Skeletal muscle tissue (tissue), 5 donors: ENCODE results near the gene ASNS. TPM values are rescaled to one million over a fixed set of nuclear protein-coding genes. Genes with fewer than 3 reads are reported as not detected.

Experiments used
- H3K27ac ChIP-seq: one replicate; pipeline ENCODE4 v1.7.0; 2013; ENCODE audit warnings: mild to moderate bottlenecking, low read depth, low read length, inconsistent platforms
- H3K27me3 ChIP-seq, 3 donors: one replicate each; pipeline ENCODE4 v1.7.0; 2013; ENCODE audit warnings: low read length in 3 of 3; ENCODE audit not compliant: control insufficient read depth in 3 of 3, insufficient read depth in 3 of 3
- H3K36me3 ChIP-seq, 3 donors: one replicate each; pipeline ENCODE4 v1.7.0; 2013; ENCODE audit warnings: low read length in 3 of 3; ENCODE audit not compliant: control insufficient read depth in 3 of 3, insufficient read depth in 3 of 3
- H3K4me1 ChIP-seq, 3 donors: one replicate each; pipeline ENCODE4 v1.7.0; 2013; ENCODE audit warnings: low read length in 3 of 3, mild to moderate bottlenecking in 3 of 3; ENCODE audit not compliant: control insufficient read depth in 3 of 3, insufficient read depth in 3 of 3
- H3K4me3 ChIP-seq, 3 donors: one replicate each; pipeline ENCODE4 v1.7.0; 2013; ENCODE audit warnings: low read length in 3 of 3
- H3K9ac ChIP-seq, 3 donors: one replicate each; pipeline ENCODE4 v1.7.0; 2013; ENCODE audit warnings: low read length in 3 of 3, mild to moderate bottlenecking in 3 of 3, moderate library complexity in 2 of 3, low read depth in 1 of 3
- H3K9me3 ChIP-seq, 3 donors: one replicate each; pipeline ENCODE4 v1.7.0; 2013; ENCODE audit warnings: low read length in 3 of 3; ENCODE audit not compliant: control insufficient read depth in 3 of 3
- small RNA-seq: library from RNA; depleted of rRNA; stranded (forward); fragments of <200 nt; gene quantifications from one replicate; pipeline ENCODE3, GENCODE V24; 2014
- total RNA-seq: library from RNA; depleted of rRNA; stranded (reverse); fragments of >200 nt; gene quantifications from one replicate; pipeline ENCODE4 v1.2.3, GENCODE V29; 2014
- donor health status: Osteomylitis.

The ASNS gene
- total RNA-seq, 1 donor from 2014 or later, result 3.7 TPM

- H3K4me1 ChIP-seq, result no peaks in the 10 kb centered on the region
- no peaks in the 10 kb centered on the region for H3K36me3 ChIP-seq
- no peaks in the 10 kb centered on the region for H3K9me3 ChIP-seq
- H3K27me3 ChIP-seq, result peaks cover 0 to 2% (median 0%) of the 10 kb centered on the region in 3 donors
- H3K4me3 ChIP-seq, result no peak overlapping the region
- no peak overlapping the region for H3K9ac ChIP-seq
- H3K27ac ChIP-seq, result no peak overlapping the region
These were observed 26.5 kb downstream of the ASNS start for GRCh38 chr7:97845622-97846203.

GRCh38 chr7:97844036-97844435 is 28.2 kb downstream of the ASNS start:
- H3K9ac ChIP-seq, result no peak overlapping the region
- no peak overlapping the region for H3K27ac ChIP-seq
- H3K9me3 ChIP-seq, result no peaks in the 10 kb centered on the region
- no peaks in the 10 kb centered on the region for H3K4me1 ChIP-seq
- H3K27me3 ChIP-seq, result peaks cover 0 to 10% (median 6%) of the 10 kb centered on the region in 3 donors
- no peaks in the 10 kb centered on the region for H3K36me3 ChIP-seq
- no peak overlapping the region for H3K4me3 ChIP-seq

GRCh38 chr7:97842772-97843345 is 29.3 kb downstream of the ASNS start:
- Histone ChIP-seq H3K9me3 (no peaks in the 10 kb centered on the region), H3K9ac (no peak overlapping the region), H3K4me3 (no peak overlapping the region), H3K36me3 (no peaks in the 10 kb centered on the region), H3K4me1 (no peaks in the 10 kb centered on the region), H3K27ac (no peak overlapping the region), H3K27me3 (peaks cover 0 to 10% (median 6%) of the 10 kb centered on the region in 3 donors)

- no peak overlapping the region for H3K4me3 ChIP-seq
- peaks cover 0 to 10% (median 6%) of the 10 kb centered on the region in 3 donors for H3K27me3 ChIP-seq
- no peaks in the 10 kb centered on the region for H3K4me1 ChIP-seq
- no peak overlapping the region for H3K27ac ChIP-seq
- no peaks in the 10 kb centered on the region for H3K36me3 ChIP-seq
- H3K9me3 ChIP-seq, result no peaks in the 10 kb centered on the region
- no peak overlapping the region for H3K9ac ChIP-seq
These were observed 30.2 kb downstream of the ASNS start for GRCh38 chr7:97842006-97842405.

GRCh38 chr7:97835296-97836138 is 36.7 kb downstream of the ASNS start:
- H3K27ac ChIP-seq, result no peak overlapping the region
- H3K9ac ChIP-seq, result no peak overlapping the region
- no peaks in the 10 kb centered on the region for H3K9me3 ChIP-seq
- peaks cover 3 to 8% (median 6%) of the 10 kb centered on the region in 3 donors for H3K27me3 ChIP-seq
- H3K36me3 ChIP-seq, result no peaks in the 10 kb centered on the region
- H3K4me3 ChIP-seq, result no peak overlapping the region
- H3K4me1 ChIP-seq, result no peaks in the 10 kb centered on the region

- no peaks in the 10 kb centered on the region for H3K27me3 ChIP-seq
- no peaks in the 10 kb centered on the region for H3K4me1 ChIP-seq
- no peak overlapping the region for H3K9ac ChIP-seq
- H3K36me3 ChIP-seq, result no peaks in the 10 kb centered on the region
- no peaks in the 10 kb centered on the region for H3K9me3 ChIP-seq
- no peak overlapping the region for H3K27ac ChIP-seq
- no peak overlapping the region for H3K4me3 ChIP-seq
These were observed 53.0 kb downstream of the ASNS start for GRCh38 chr7:97819161-97819560.

- Histone ChIP-seq H3K4me3 (no peak overlapping the region), H3K4me1 (no peaks in the 10 kb centered on the region), H3K9me3 (no peaks in the 10 kb centered on the region), H3K36me3 (no peaks in the 10 kb centered on the region), H3K9ac (no peak overlapping the region), H3K27ac (no peak overlapping the region), H3K27me3 (no peaks in the 10 kb centered on the region)
These were observed 54.0 kb downstream of the ASNS start for GRCh38 chr7:97818066-97818663.

Small RNA genes lying within 50 kb of the gene (small RNA-seq; reads per million reads assigned to genes)
- not detected for gene AC005326.1
- not detected for gene AC079781.2
- gene SNRPCP9, result not detected

Other genes starting within 250 kb of the ASNS start
- gene TAC1, start 140.3 kb downstream of the ASNS start, total RNA-seq, result 1.6 TPM
- not detected for gene OCM2, start 117.8 kb upstream of the ASNS start, total RNA-seq
- gene LMTK2, start 234.5 kb upstream of the ASNS start, total RNA-seq, result 8.4 TPM